HG03045 (cell line): ENCODE measurements around the gene PDZD7.
A peak's percentile ranks its signal among the peaks of the same experiment; 100 is the strongest.

Source experiments
- ATAC-seq: cut with Tn5 transposase; IDR thresholded peaks from one replicate; pipeline ENCODE4 v1.9.1; 2021; ENCODE audit warnings: mild to moderate bottlenecking, moderate library complexity; ENCODE audit not compliant: unreplicated experiment

PDZD7 gene

DNA sequence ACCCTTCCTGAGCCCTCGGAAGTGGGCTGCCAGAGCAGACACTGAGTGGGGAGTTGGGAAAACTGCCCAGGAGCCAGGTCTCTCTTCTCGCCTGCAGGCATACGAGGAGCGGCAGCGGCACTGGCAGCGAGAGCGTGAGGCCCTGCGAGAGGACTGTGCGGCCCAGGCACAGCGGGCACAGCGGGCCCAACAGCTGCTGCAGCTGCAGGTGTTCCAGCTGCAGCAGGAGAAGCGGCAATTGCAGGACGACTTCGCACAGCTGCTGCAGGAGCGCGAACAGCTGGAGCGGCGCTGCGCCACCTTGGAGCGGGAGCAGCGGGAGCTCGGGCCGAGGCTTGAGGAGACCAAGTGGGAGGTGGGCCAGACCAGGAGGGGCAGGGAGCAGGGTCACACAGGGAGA lies 25.6 kb downstream of the PDZD7 start:
- ATAC-seq: no peak

GRCh38 chr10:101003639-101004206 lies 27.2 kb downstream of the PDZD7 start:
- ATAC-seq: no peak

GRCh38 chr10:101002456-101002855 lies 28.5 kb downstream of the PDZD7 start:
- no peak for ATAC-seq

DNA sequence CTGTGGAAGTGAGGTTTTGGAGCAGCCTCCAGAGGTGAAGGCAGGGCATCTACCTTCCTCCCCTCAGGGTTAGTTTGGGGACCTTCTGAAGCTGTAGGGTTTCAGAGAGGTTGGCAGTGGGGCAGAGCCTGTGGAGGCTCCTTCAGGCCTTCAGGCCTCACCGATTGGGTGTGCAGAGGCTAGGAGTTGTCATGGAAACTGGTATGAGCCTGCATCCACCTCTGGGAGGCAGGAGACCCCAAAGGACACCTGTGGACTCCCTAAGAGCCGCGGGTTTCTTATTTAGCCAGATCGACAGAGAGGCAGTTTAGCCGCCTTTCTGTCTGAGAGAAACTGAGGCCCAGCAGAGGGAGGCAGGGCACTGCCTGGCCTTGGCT lies 29.3 kb downstream of the PDZD7 start:
- ATAC-seq: no peak

DNA sequence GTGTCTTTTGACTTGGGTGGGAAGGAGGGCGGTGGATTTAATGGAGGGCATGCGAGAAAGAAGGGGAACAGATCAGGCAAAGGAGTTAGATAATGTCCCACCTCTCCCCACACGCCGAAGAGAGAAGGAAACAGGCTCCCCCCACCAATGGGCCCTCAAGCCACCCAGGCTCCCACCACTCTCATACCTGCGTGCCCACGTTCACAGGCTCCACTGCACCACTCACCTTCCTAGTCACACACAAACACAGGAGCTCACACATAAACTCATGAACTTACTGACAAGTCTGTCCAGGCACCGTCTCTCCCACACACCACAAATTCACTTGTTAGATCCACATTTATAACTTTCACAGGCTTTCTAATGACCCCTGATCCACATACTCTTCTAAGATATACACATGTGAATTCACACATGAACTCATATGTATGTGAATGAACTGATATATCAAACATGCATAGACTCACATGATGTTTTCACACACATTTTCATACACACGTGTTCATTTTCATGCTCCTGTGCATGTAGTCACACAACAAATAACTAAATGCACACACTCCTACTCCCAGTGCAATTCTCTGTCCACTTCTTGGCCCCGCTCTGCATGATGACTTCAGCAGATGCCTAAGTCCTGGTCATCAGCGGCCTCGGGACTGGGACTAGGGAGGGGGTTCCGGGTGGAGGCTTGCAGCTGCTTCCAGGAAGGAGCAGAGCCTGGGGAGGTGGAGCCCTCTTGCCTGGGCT lies 29.8 kb downstream of the PDZD7 start:
- ATAC-seq: no peak

DNA sequence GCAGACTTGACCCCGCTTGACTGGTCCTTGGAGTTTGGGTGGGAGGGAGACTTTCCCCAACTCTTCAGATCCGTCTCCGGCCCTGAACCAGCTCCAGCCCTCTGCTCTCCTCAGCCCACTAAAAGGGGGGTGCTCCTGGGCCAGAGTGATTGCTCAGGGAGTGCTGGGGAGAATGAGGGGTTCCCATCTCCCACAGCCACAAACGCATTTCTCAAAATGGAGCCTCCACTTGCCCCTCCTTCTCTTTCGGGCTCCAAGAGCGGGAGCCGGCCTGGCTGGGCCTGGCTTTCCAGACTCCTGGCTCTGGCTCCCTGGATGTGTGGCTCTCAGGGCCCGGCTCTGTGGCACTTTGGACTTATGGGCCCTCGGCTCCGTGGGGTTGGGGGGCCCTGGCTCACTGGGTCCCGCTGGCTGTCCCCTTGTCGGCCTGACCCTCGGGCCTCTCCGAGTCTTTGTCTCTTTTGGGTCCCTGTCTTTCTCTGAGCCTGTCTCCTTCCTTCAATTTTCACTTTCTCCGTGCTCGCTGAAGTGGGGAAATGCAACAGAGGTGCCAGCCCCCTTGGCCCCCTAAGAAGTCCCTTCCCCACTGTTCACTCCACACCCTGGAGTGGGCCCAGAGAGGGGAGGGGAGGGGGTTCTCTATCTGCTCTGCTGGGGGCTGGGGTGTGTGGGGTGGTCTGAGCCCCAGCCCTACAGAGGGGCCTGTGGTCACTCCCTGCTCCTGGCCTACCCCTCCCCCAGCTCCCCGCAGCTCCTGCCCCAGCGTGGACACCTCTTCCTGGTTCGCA lies 30.6 kb downstream of the PDZD7 start:
- no peak for ATAC-seq

DNA sequence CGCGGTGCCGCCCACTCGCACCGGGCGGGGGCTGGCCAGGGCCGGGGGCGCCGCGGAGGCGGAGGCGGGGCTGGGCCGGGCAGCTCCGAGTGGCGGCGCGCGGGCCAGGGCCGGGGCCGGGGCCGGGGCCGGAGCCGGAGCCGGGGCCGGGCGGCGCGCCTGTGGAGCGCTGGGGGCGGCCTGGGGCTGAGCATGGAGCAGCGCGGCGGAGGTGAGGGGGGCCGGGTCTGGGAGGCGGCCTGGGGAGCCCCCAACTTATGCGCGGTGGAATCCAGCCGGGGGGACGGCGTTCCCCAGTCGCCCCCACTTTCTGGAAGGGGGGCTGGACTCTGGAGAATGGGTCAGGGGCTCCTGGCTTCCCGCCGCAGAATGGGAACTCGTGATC lies 31.2 kb downstream of the PDZD7 start, which contains the start of gene LZTS2:
Gene LZTS2, plus strand, starts transcription at position 67 of the 385 bp plus-strand sequence. CDS start 2,731 bp downstream, outside the sequence.
- ATAC-seq: no peak

- peak; percentile 47 for ATAC-seq
These were observed 31.8 kb downstream of the PDZD7 start for GRCh38 chr10:100998991-100999741.

DNA sequence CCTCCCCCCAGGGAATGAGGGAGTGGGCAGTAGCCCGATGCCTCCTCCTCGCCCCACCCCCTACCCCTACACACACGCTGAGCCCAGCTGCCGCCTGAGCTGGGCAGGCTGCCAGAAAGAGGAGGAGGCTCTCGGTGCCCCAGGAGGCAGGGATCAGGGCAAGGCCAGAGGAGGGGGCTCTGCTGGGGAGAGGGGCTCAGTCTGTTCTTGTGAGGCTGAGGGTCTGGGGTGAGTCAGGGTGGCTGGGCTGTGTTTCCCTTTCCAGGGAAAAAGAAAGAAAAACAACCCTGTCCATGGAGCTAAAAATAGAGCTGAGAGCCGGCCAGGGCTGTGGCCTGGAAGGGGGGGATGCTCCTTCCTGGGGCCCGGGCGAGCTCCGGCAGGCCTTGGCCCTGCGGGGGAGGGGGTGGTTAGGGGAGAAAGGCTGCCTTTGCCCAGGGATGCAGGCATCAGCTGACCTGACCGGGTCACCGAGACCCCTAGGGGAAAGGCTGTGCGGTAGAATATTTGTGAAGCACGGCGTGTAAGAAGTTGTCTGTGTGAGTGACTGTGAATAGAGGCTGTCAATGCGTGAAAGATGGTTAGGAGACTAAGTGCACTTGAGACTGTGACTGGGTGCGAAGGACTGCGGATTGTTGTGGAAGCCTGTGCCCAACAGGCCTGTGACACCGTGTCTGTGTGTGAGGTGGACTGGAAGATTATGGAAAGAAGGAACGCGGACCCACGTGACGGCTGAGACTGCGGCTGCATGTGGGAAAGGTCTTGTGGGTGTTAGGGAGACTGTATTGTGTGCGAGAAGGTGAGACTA lies 32.5 kb downstream of the PDZD7 start:
- ATAC-seq: peak; percentile 22

GRCh38 chr10:100997360-100998182 lies 33.4 kb downstream of the PDZD7 start:
- ATAC-seq: no peak

DNA sequence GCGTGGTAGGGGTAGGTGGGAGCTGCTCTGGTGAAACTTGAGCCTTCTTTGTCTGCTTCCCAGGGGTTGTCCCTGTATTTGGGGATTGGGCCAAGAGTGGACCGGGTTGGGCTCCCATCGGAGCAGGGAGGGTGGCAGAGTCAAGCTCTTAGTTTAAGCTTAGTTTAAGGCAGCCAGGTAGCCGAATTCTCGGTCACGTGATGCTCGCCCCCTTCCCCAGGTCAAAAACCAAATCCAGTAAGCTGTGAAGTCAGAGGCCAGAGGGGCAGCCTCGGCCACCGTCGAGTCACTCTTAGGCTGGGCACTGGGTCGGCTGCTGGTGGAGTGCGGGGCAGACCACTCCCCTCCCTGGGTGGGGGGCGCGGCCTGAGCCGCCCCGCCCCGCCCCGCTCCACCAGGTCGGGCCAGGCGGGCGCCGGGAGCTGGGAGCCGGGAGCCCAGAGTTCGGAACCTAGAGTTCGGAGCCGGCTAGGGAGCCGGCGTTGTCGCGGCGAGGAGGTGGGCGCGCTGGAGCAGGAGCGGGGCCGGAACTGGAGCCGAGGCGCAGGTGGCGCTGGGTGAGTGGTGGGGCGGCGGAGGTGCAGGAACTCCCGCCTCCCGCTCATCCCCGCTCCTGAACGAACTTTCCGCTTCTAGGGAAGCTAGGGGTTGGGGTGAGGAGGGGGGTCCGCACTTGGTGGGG lies 34.1 kb downstream of the PDZD7 start:
- ATAC-seq: no peak

- no peak for ATAC-seq
These were observed 35.7 kb downstream of the PDZD7 start for GRCh38 chr10:100995181-100995580.

- no peak for ATAC-seq
These were observed 36.8 kb downstream of the PDZD7 start for GRCh38 chr10:100993986-100994708.

GRCh38 chr10:100989088-100989487 lies 41.8 kb downstream of the PDZD7 start:
- no peak for ATAC-seq

GRCh38 chr10:100988166-100988565 lies 42.8 kb downstream of the PDZD7 start:
- no peak for ATAC-seq

DNA sequence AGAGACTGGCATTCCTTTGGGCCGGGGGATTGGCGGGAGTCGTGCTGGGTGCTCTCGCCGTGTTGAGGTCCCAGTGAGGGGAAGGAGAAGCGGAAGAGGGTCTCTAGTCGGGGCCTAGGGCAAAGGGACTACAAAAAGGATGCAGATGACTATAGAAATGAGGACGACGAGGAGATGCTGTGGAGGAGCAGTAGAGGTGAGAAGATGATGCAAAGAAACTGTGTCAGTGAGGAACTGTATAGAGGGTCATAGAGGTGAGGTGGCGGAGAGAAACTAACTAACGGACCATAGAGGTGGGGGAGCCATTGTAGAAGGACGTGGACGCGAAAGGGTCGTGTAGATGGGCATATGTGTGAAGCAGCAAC lies 43.3 kb downstream of the PDZD7 start:
- ATAC-seq: no peak

DNA sequence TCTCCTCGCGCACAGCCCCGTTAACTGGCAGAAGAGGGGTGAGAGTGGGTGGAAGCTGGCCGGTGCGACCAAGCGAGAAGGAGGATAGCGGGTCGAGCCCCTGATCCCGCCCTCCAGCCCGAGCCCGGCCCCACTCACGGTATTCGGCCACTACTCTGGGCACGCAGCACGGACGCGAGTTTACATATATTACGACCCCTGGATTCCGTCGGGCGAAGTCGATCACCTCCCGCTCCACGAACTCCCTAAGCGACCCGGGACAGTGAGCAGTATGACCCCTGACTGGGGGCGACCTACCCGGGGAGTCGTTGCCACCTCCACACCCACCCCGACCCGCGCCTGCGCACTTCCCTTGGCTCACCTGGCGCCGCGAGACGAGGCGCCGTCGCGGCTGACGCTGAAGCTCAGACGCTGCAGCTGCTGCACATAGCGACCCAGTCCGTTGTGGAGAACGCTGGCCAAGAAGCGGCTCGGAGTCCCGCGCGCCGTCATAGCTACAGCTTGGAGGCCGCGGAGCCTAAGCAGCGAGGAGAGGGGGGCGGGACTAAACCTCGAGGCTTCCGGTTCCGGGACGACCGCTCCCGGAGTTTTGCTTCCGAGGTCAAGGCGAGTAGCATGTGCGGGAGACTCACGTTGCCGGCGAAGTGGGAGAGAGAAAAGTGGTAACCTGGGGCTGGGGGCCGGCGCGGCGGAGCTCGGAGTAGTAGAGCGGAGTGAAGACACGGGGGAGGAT lies 43.8 kb downstream of the PDZD7 start, which contains the start of the genes MRPL43 and TWNK:
Gene MRPL43, minus strand, starts transcription at position 546 of the 733 bp plus-strand sequence. Its CDS starts 54 bp downstream, at position 492.
Gene TWNK, plus strand, starts transcription at position 592 of the 733 bp plus-strand sequence. CDS start 668 bp downstream, outside the sequence.
- peak; percentile 82 for ATAC-seq
